A549 (cell line): ENCODE data around the gene RAP1GAP2. TPM values are rescaled to one million over a fixed set of nuclear protein-coding genes. Genes with fewer than 3 reads are reported as not detected.

ENCODE experiments used
- ATAC-seq, 2 experiments: fragments of 200-7000 bp in 1 of 2; fragments of >200 bp in 1 of 2; cut with Nextera tagmentation in 1 of 2; cut with Tn5 transposase in 1 of 2; 3 replicates each; pipeline versions ENCODE4 v1.8.0 to v1.9.1; 2018 to 2020; ENCODE audit warnings: mild to moderate bottlenecking in 1 of 2, moderate library complexity in 1 of 2
- CTCF ChIA-PET: fragments of 300-600 bp; sonication (Branson Sonifier 250); formaldehyde crosslinking; extraction: SDS; loops from one replicate; lab custom pipeline; 2021; ENCODE audit warnings: antibody characterized with exemption, inconsistent platforms; lab: Yijun Ruan, JAX
- POLR2A ChIA-PET: fragments of 350-600 bp; formaldehyde crosslinking; extraction: SDS; loops from one replicate; lab custom pipeline; 2021; ENCODE audit warnings: antibody characterized with exemption, inconsistent platforms; lab: Yijun Ruan, JAX
- DNase-seq, 2 experiments: peaks; one replicate each; pipeline versions ENCODE4 v3.0.0 to v3.0.0-alpha.2; 2011 to 2016; ENCODE audit warnings: low read depth in 1 of 2, low spot score in 1 of 2
- FAIRE-seq: peaks from 2 replicates; lab custom pipeline; 2011; peaks lifted over from hg19 to GRCh38; lab: Jason Lieb, UNC
- H3K27ac ChIP-seq, 2 experiments: fragments of >200 bp; sonication (Bioruptor Twin); formaldehyde crosslinking; 3 replicates each; pipeline ENCODE4 v1.5.1; 2016 to 2017
- H3K4me1 ChIP-seq: fragments of >200 bp; sonication (Bioruptor Twin); formaldehyde crosslinking; 3 replicates; pipeline ENCODE4 v1.6.1; 2016
- H3K4me2 ChIP-seq: fragments of >200 bp; sonication (Bioruptor Twin); formaldehyde crosslinking; 3 replicates; pipeline ENCODE4 v1.6.1; 2016
- H3K4me3 ChIP-seq: fragments of >200 bp; sonication (Bioruptor Twin); formaldehyde crosslinking; 3 replicates; pipeline ENCODE4 v1.5.1; 2016
- H3K9me3 ChIP-seq: fragments of >200 bp; sonication (Bioruptor Twin); formaldehyde crosslinking; 3 replicates; pipeline ENCODE4 v1.6.1; 2016
- BCL3 ChIP-seq: fragments of >200 bp; sonication (Bioruptor Twin); formaldehyde crosslinking; IDR thresholded peaks from 3 replicates; pipeline ENCODE4 v1.6.1; 2016
- BHLHE40 ChIP-seq: IDR thresholded peaks from 2 replicates; pipeline ENCODE4 v1.6.1; 2012; ENCODE audit warnings: low read depth, low read length, inconsistent platforms
- CBX8 ChIP-seq: fragments of 200-600 bp; sonication (generic); IDR thresholded peaks from 2 replicates; pipeline ENCODE4 v1.6.1; 2016
- CHD2 ChIP-seq: fragments of 150-350 bp; IDR thresholded peaks from 2 replicates; pipeline ENCODE4 v1.6.1; 2014; ENCODE audit warnings: low read length; ENCODE audit not compliant: partially characterized antibody
- CTCF ChIP-seq: fragments of >200 bp; sonication (Bioruptor Twin); formaldehyde crosslinking; IDR thresholded peaks from 3 replicates; pipeline ENCODE4 v1.5.1; 2016
- E2F6 ChIP-seq: IDR thresholded peaks from 2 replicates; pipeline ENCODE4 v1.6.1; 2012; ENCODE audit warnings: low read depth, borderline replicate concordance
- ELK1 ChIP-seq: fragments of 150-350 bp; IDR thresholded peaks from 2 replicates; pipeline ENCODE4 v1.6.1; 2014; ENCODE audit warnings: low read depth, mild to moderate bottlenecking, low read length
- EP300 ChIP-seq, 2 experiments: fragments of >200 bp; sonication (Bioruptor Twin); formaldehyde crosslinking; IDR thresholded peaks; 2 replicates in 1 of 2; 3 replicates in 1 of 2; pipeline ENCODE4 v1.6.1; 2016 to 2017
- ESRRA ChIP-seq: fragments of 150-350 bp; IDR thresholded peaks from 2 replicates; pipeline ENCODE4 v1.6.1; 2014; ENCODE audit warnings: mild to moderate bottlenecking, low read length, borderline replicate concordance
- GATA3 ChIP-seq: IDR thresholded peaks from 2 replicates; pipeline ENCODE4 v1.6.1; 2012; ENCODE audit warnings: borderline replicate concordance
- HMGXB4 ChIP-seq: fragments of 250-450 bp; sonication (Bioruptor Pico); IDR thresholded peaks from 2 replicates; pipeline ENCODE4 v1.5.0; 2021; ENCODE audit warnings: mild to moderate bottlenecking, moderate library complexity, borderline replicate concordance
- HOXB5 ChIP-seq: fragments of 250-450 bp; sonication (Bioruptor Pico); IDR thresholded peaks from 2 replicates; pipeline ENCODE4 v1.5.0; 2020; ENCODE audit warnings: mild to moderate bottlenecking, moderate library complexity
- KDM5A ChIP-seq: fragments of 200-600 bp; sonication (generic); IDR thresholded peaks from 2 replicates; pipeline ENCODE4 v1.6.1; 2016; ENCODE audit warnings: antibody characterized with exemption, mild to moderate bottlenecking
- MAFK ChIP-seq: fragments of 450-650 bp; IDR thresholded peaks from 2 replicates; pipeline ENCODE4 v1.6.1; 2014; ENCODE audit not compliant: partially characterized antibody
- MAZ ChIP-seq: fragments of 150-350 bp; IDR thresholded peaks from 2 replicates; pipeline ENCODE4 v1.6.1; 2014; ENCODE audit warnings: antibody characterized with exemption, low read depth, low read length, borderline replicate concordance
- POLR2AphosphoS2 ChIP-seq: conservative IDR thresholded peaks from 2 replicates; pipeline ENCODE4 v1.6.1; 2012; ENCODE audit warnings: low read length, improper control_type of control experiment, inconsistent platforms
- RAD21 ChIP-seq, 2 experiments: fragments of >200 bp in 1 of 2; sonication (Bioruptor Twin) in 1 of 2; formaldehyde crosslinking in 1 of 2; IDR thresholded peaks in 1 of 2; conservative IDR thresholded peaks in 1 of 2; 2 replicates in 1 of 2; 3 replicates in 1 of 2; pipeline ENCODE4 v1.6.1; 2012 to 2018; ENCODE audit warnings: inconsistent platforms in 1 of 2
- RARB ChIP-seq: fragments of 250-450 bp; sonication (Bioruptor Pico); IDR thresholded peaks from 2 replicates; pipeline ENCODE4 v1.8.0; 2021; ENCODE audit warnings: mild to moderate bottlenecking, moderate library complexity
- REST ChIP-seq: fragments of 200-600 bp; sonication (generic); IDR thresholded peaks from 2 replicates; pipeline ENCODE4 v1.6.1; 2016; ENCODE audit warnings: antibody characterized with exemption, mild to moderate bottlenecking, moderate library complexity
- RNF2 ChIP-seq: fragments of 200-600 bp; sonication (generic); IDR thresholded peaks from 2 replicates; pipeline ENCODE4 v1.6.1; 2016; ENCODE audit warnings: low read depth, mild to moderate bottlenecking, antibody characterized with exemption, moderate library complexity, borderline replicate concordance
- TP53 ChIP-seq: fragments of 250-450 bp; sonication (Bioruptor Pico); IDR thresholded peaks from 2 replicates; pipeline ENCODE4 v1.5.0; 2021; ENCODE audit warnings: mild to moderate bottlenecking, moderate library complexity
- WGBS: methylation state at CpG from one replicate; pipeline ENCODE4 v1.1.6; 2017; ENCODE audit errors: missing lambda C conversion rate; 5-methylcytosine and 5-hydroxymethylcytosine counted together
- polyA plus RNA-seq, 4 experiments: library from polyadenylated mRNA; depleted of rRNA in 3 of 4; stranded (reverse); fragments of >200 nt; fragmentation: RNase III in 1 of 4; extraction: RNeasy Plus Mini Kit Qiagen cat#74134 plus additional on column Dnase treatment in 1 of 4; gene quantifications; 2 replicates in 3 of 4; 3 replicates in 1 of 4; pipeline ENCODE4 v1.2.3, GENCODE V29; 2011 to 2017

RAP1GAP2 gene
- polyA plus RNA-seq, 2 of the 4 experiments (the other 2 are of a cell fraction), result 8.3 to 20.8 TPM

GRCh38 chr17:2850991-2851390 is 54.8 kb downstream of the RAP1GAP2 start:
- 91% methylated on average over 6 of the region's 6 CpGs for WGBS
- TF ChIP-seq ESRRA, result no peak
- TF ChIP-seq CBX8, result no peak
- TF ChIP-seq CTCF, result no peak
- no peak for TF ChIP-seq CHD2
- no peak for TF ChIP-seq RARB (CRISPR knock-in tag)
- TF ChIP-seq POLR2AphosphoS2, result no peak
- TF ChIP-seq HMGXB4 (CRISPR knock-in tag), result no peak
- no peak for TF ChIP-seq GATA3
- TF ChIP-seq KDM5A, result no peak
- no peak for TF ChIP-seq REST
- TF ChIP-seq MAFK, result no peak
- TF ChIP-seq RNF2, result no peak
- DNase-seq, result no peak
- H3K4me3 ChIP-seq, result no peak overlapping the region
- no peak for ATAC-seq
- H3K4me2 ChIP-seq, result no peak overlapping the region
- peak overlapping the region in 1 of 2 experiments; percentile 2; a peak in 1 of 6 replicates for H3K27ac ChIP-seq
- H3K9me3 ChIP-seq, result no peaks in the 10 kb centered on the region
- no peak for FAIRE-seq
- POLR2A ChIA-PET, result interaction anchor here (0.7 kb wide), 2 partner anchors 144 to 1209 kb away, joined by 4 read pairs; no protein-coding TSS in a partner anchor
- CTCF ChIA-PET, result interaction anchor here (0.7 to 14.9 kb wide), 10 partner anchors 9 to 161 kb away, joined by 3 to 550 read pairs (median 37); no protein-coding TSS in a partner anchor
- peaks cover 28% of the 10 kb centered on the region for H3K4me1 ChIP-seq

GRCh38 chr17:2851615-2852014 is 55.4 kb downstream of the RAP1GAP2 start:
- Histone ChIP-seq H3K9me3 (no peaks in the 10 kb centered on the region), H3K4me2 (no peak overlapping the region), H3K27ac (0 out of 6 replicates have a peak overlapping the region, but pooled peaks of 1 of the 2 experiments have one; percentile 2), H3K4me1 (peaks cover 28% of the 10 kb centered on the region), H3K4me3 (no peak overlapping the region)
- WGBS, result 77% methylated on average over 4 of the region's 4 CpGs
- ATAC-seq, result no peak
- no peak for FAIRE-seq
- CTCF ChIA-PET, result interaction anchor here (0.6 to 14.9 kb wide), 11 partner anchors 19 to 197 kb away, joined by 3 to 550 read pairs (median 7); no protein-coding TSS in a partner anchor
- TF ChIP-seq EP300 (IDR thresholded peaks at IDR 0.05) (no peak), RAD21 (conservative IDR thresholded peaks at IDR 0.05 in 1 of 2, IDR thresholded peaks at IDR 0.05 in 1 of 2) (no peak), CTCF (no peak), TP53 (CRISPR knock-in tag) (no peak), MAZ (no peak), BCL3 (no peak), RNF2 (no peak), E2F6 (no peak), ELK1 (no peak), BHLHE40 (no peak), HOXB5 (no peak)
- POLR2A ChIA-PET, result interaction anchor here (0.6 to 1.0 kb wide), 3 partner anchors 144 to 161 kb away, joined by 4 to 7 read pairs (median 6); no protein-coding TSS in a partner anchor
- no peak for DNase-seq
